ENCODE data around the gene RNU5B-1. TPM values are rescaled to one million over a fixed set of nuclear protein-coding genes. Genes with fewer than 3 reads are reported as not detected.
A peak's percentile ranks its signal among the peaks of the same experiment; 100 is the strongest.

The RNU5B-1 gene
- total RNA-seq, 1 donor from 2014 or later = 11.4 TPM

- no peak for DNase-seq (ENCODE audit: low spot score)
- Mint-ChIP-seq H3K27me3 (ENCODE audit: low read depth) (peaks cover 7% of the 10 kb centered on the region), H3K36me3 (ENCODE audit: low read depth) (no peaks in the 10 kb centered on the region), H3K27ac (ENCODE audit: unreplicated experiment) (no peak overlapping the region), H3K4me1 (ENCODE audit: low read depth) (no peaks in the 10 kb centered on the region), H3K9me3 (ENCODE audit: low read depth) (no peaks in the 10 kb centered on the region), H3K4me3 (ENCODE audit: unreplicated experiment) (no peak overlapping the region)
- TF ChIP-seq CTCF (IDR thresholded peaks at IDR 0.05) = no peak
Measured at GRCh38 chr15:65332391-65333147, 28.1 kb downstream of the RNU5B-1 start.

- peaks cover 5% of the 10 kb centered on the region for H3K27me3 Mint-ChIP-seq (ENCODE audit: low read depth)
- no peaks in the 10 kb centered on the region for H3K36me3 Mint-ChIP-seq (ENCODE audit: low read depth)
- DNase-seq (ENCODE audit: low spot score) = no peak
- H3K4me1 Mint-ChIP-seq (ENCODE audit: low read depth) = no peaks in the 10 kb centered on the region
- H3K27ac Mint-ChIP-seq (ENCODE audit: unreplicated experiment) = no peak overlapping the region
- TF ChIP-seq CTCF (IDR thresholded peaks at IDR 0.05) = no peak
- H3K9me3 Mint-ChIP-seq (ENCODE audit: low read depth) = no peaks in the 10 kb centered on the region
- no peak overlapping the region for H3K4me3 Mint-ChIP-seq (ENCODE audit: unreplicated experiment)
Measured at GRCh38 chr15:65333148-65333820, 28.8 kb downstream of the RNU5B-1 start.

GRCh38 chr15:65333856-65334255 is 29.4 kb downstream of the RNU5B-1 start:
- H3K27me3 Mint-ChIP-seq (ENCODE audit: low read depth) = peaks cover 9% of the 10 kb centered on the region
- TF ChIP-seq CTCF (IDR thresholded peaks at IDR 0.05) = no peak
- no peak overlapping the region for H3K4me3 Mint-ChIP-seq (ENCODE audit: unreplicated experiment)
- DNase-seq (ENCODE audit: low spot score) = no peak
- H3K36me3 Mint-ChIP-seq (ENCODE audit: low read depth) = no peaks in the 10 kb centered on the region
- no peaks in the 10 kb centered on the region for H3K4me1 Mint-ChIP-seq (ENCODE audit: low read depth)
- no peak overlapping the region for H3K27ac Mint-ChIP-seq (ENCODE audit: unreplicated experiment)
- no peaks in the 10 kb centered on the region for H3K9me3 Mint-ChIP-seq (ENCODE audit: low read depth)

- Mint-ChIP-seq H3K36me3 (ENCODE audit: low read depth) (no peaks in the 10 kb centered on the region), H3K27me3 (ENCODE audit: low read depth) (peaks cover 11% of the 10 kb centered on the region), H3K4me3 (ENCODE audit: unreplicated experiment) (no peak overlapping the region), H3K9me3 (ENCODE audit: low read depth) (no peaks in the 10 kb centered on the region), H3K4me1 (ENCODE audit: low read depth) (no peaks in the 10 kb centered on the region), H3K27ac (ENCODE audit: unreplicated experiment) (no peak overlapping the region)
- TF ChIP-seq CTCF (IDR thresholded peaks at IDR 0.05) = no peak
- DNase-seq (ENCODE audit: low spot score) = no peak
Measured at GRCh38 chr15:65334586-65335231, 30.2 kb downstream of the RNU5B-1 start.

GRCh38 chr15:65335278-65336055 is 31.0 kb downstream of the RNU5B-1 start:
- Mint-ChIP-seq H3K9me3 (ENCODE audit: low read depth) (no peaks in the 10 kb centered on the region), H3K27me3 (ENCODE audit: low read depth) (peaks cover 14% of the 10 kb centered on the region), H3K4me3 (ENCODE audit: unreplicated experiment) (no peak overlapping the region), H3K36me3 (ENCODE audit: low read depth) (no peaks in the 10 kb centered on the region), H3K4me1 (ENCODE audit: low read depth) (no peaks in the 10 kb centered on the region), H3K27ac (ENCODE audit: unreplicated experiment) (no peak overlapping the region)
- no peak for TF ChIP-seq CTCF (IDR thresholded peaks at IDR 0.05)
- DNase-seq (ENCODE audit: low spot score) = peak; percentile 42
